Measurements from ENCODE around the gene MTOR.

GRCh38 chr1:11062965-11063401, 199.4 kb downstream of the MTOR start:
- TF ChIP-seq CTCF (conservative IDR thresholded peaks at IDR 0.05 in 1 of 2, IDR thresholded peaks at IDR 0.05 in 1 of 2; ENCODE audit: extremely low read depth in 1 of 2, insufficient read depth in 1 of 2, low read depth in 1 of 2, low read length in 2 of 2) (no peak), EZH2 (IDR thresholded peaks at IDR 0.05; ENCODE audit: borderline replicate concordance, low read length) (no peak)

Measured in mammary epithelial cell (primary cell).